EH (cell line): Measurements from ENCODE around the gene FRMD8.
A peak's percentile ranks its signal among the peaks of the same experiment; 100 is the strongest.

Experiments
- DNase-seq: peaks from one replicate; pipeline ENCODE4 v3.0.0-alpha.2; 2015; ENCODE audit warnings: low read depth

FRMD8 gene

GRCh38 chr11:65414776-65415498 is 28.5 kb downstream of the FRMD8 start:
- DNase-seq: peak; percentile 50

- DNase-seq: peak; percentile 9
These were observed 29.3 kb downstream of the FRMD8 start for GRCh38 chr11:65415499-65416340.

GRCh38 chr11:65416341-65416824 is 29.9 kb downstream of the FRMD8 start:
- DNase-seq: peak; percentile 86

GRCh38 chr11:65416841-65417701 is 30.6 kb downstream of the FRMD8 start:
- peak; percentile 34 for DNase-seq

GRCh38 chr11:65417702-65418430 is 31.4 kb downstream of the FRMD8 start:
- peak; percentile 63 for DNase-seq

- DNase-seq: no peak
These were observed 31.9 kb downstream of the FRMD8 start for GRCh38 chr11:65418431-65418680.

GRCh38 chr11:65418681-65419459 is 32.4 kb downstream of the FRMD8 start:
- peak; percentile 99 for DNase-seq

GRCh38 chr11:65419460-65419771 is 33.0 kb downstream of the FRMD8 start:
- DNase-seq: no peak

- DNase-seq: peak; percentile 95
These were observed 33.5 kb downstream of the FRMD8 start for GRCh38 chr11:65419772-65420481.

- DNase-seq: no peak
These were observed 34.1 kb downstream of the FRMD8 start for GRCh38 chr11:65420506-65420905.

- peak; percentile 100 for DNase-seq
These were observed 34.7 kb downstream of the FRMD8 start for GRCh38 chr11:65420979-65421793.

GRCh38 chr11:65421794-65422632 is 35.6 kb downstream of the FRMD8 start:
- peak; percentile 96 for DNase-seq

GRCh38 chr11:65422633-65423515 is 36.4 kb downstream of the FRMD8 start, which contains the start of gene NEAT1:
Gene NEAT1, plus strand, starts transcription at chr11:65422798.
- peak; percentile 97 for DNase-seq

- peak; percentile 54 for DNase-seq
These were observed 37.2 kb downstream of the FRMD8 start for GRCh38 chr11:65423516-65424204.

- peak; percentile 74 for DNase-seq
These were observed 38.0 kb downstream of the FRMD8 start for GRCh38 chr11:65424205-65425104.
